ENCODE data around the gene CREB5.
"Not testable (repeated sequence)": the region's sequence is repeated elsewhere in the genome, so short reads cannot be mapped to it uniquely, and the experiment has no call there.

Gene CREB5

GRCh38 chr7:28539289-28539981 lies 127.1 kb downstream of the CREB5 start:
- in situ Hi-C loops (cut with MboI; ENCODE audit: low sequenced_read_pairs), result no loop called here

- in situ Hi-C loops (cut with MboI; ENCODE audit: low sequenced_read_pairs), result no loop called here
Measured at GRCh38 chr7:28542410-28542809, 130.1 kb downstream of the CREB5 start.

DNA sequence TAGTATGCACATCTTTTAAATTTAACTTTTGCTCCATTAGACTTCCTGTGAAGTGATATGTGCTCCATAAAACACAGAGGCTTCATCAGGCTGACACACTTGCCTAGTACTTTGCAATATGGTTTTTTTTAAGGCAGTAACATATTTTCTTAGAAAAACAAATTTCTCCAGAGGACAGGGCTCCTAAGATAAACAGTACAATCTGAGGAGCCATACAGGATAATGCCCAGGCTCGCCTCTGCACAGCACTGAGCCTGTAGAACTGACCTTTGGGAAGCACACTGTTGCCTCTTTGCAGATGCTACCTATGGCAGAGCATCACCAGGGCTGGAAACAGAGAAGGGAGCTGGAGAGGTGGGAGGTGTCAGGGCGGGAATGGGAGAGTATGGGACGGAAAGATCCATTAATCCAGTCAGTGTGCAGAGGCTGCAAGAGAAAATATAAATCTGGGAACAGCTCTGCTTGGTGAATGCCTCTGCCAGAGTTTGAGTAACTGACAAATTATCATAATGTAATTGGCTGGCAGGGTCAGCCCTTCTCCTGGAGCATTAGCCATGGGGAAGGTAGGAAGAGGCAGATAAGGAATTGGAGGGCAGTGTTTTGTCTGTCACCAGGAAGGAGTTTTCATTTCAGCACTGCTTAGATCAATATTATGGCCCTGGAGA lies 132.3 kb downstream of the CREB5 start:
- in situ Hi-C loops (cut with MboI; ENCODE audit: low sequenced_read_pairs), result no loop called here

GRCh38 chr7:28546067-28546466 lies 133.7 kb downstream of the CREB5 start:
- in situ Hi-C loops (cut with MboI; ENCODE audit: low sequenced_read_pairs), result no loop called here

- in situ Hi-C loops (cut with MboI; ENCODE audit: low sequenced_read_pairs), result no loop called here
Measured at GRCh38 chr7:28547115-28547514, 134.8 kb downstream of the CREB5 start.

DNA sequence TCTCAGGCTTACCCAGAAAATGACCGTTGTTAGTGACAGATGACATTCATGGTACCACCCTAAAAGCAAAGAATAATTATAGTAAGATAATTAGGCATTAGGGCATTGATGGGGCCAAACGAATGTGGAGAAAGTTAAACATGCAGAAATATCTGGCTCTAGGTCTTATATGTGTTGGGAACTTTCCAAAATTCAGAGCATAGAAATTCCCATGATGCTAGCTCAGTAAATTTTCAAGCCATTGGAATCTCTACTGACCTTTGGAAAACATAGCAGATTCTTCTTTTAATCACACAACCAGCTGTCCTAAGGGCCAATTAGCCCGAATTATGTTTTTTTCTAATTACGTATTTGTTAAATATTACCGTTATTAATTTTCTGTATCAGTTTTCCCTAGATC lies 136.1 kb downstream of the CREB5 start:
- in situ Hi-C loops (cut with MboI; ENCODE audit: low sequenced_read_pairs), result no loop called here

DNA sequence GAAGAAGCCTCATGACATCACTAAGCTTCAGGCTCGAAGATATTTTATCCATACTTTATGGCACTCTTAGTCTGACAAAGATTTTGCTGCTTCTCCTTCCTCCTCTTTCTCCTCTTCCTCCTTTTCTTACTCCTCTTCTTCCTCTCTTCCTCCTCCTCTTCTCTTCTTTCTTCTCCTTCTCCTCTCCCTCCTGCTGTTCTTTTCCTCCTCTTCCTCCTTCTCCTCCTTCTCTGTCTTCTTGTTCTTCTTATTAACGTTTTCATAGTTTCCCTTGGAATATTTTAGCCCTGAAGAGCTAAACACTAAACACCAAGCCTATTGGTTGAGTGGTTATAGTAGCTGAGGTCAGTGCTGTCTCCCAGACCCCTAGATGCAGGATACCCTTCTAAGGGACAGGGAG lies 137.7 kb downstream of the CREB5 start:
- in situ Hi-C loops (cut with MboI; ENCODE audit: low sequenced_read_pairs), result no loop called here

GRCh38 chr7:28550580-28551186 lies 138.4 kb downstream of the CREB5 start:
- in situ Hi-C loops (cut with MboI; ENCODE audit: low sequenced_read_pairs), result no loop called here

DNA sequence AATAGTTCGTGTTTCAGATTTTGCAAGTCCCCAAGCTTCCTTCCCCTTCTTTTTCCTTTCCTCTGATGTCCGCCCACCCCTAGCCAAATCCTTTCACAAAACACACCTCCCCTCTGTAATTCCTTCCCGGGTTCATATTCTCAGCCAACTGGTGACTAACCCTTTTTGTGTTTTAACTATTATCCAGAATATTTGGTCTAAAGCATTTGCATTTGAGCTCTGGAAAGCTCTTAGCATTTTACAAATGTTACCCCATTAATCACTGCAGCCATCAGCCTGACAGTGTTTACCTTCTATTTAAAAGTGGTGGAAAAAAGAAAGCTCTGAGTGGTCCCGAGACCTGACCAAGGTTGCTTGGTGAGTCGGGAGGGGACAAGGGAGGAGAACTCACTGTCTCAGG lies 139.0 kb downstream of the CREB5 start:
- in situ Hi-C loops (cut with MboI; ENCODE audit: low sequenced_read_pairs), result no loop called here

GRCh38 chr7:28551766-28552165 lies 139.4 kb downstream of the CREB5 start:
- in situ Hi-C loops (cut with MboI; ENCODE audit: low sequenced_read_pairs), result not testable (repeated sequence)

DNA sequence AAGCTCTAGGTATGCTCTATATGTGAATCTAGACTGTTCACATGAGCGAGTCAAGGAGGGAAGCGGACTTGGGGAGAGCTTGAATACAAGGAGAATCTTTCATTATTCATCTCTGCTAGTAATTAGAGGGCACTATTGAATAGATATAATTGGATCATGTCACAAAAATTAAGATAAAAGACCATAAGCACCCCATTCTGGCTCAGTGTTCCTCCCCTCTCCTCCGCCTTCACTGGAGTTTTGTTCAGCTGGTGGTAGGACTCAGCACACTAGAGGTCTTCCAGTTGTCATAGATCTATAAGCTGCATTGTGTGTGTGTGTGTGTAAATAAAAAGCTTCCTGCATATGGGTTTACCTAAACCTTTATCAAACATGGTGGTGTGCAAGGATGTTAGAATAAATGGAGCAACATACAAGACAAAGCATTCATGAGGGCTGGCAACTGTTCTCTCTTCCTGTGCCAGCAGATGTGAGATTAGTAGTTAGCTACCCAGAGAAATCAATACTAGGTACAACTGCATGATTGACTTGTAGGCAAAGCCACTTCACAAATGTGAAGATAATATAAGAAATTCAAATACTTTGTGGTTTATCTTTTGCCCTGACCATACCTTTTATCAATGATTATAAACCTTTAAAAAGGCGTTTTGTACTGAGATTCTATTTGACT lies 142.6 kb downstream of the CREB5 start:
- in situ Hi-C loops (cut with MboI; ENCODE audit: low sequenced_read_pairs), result no loop called here

DNA sequence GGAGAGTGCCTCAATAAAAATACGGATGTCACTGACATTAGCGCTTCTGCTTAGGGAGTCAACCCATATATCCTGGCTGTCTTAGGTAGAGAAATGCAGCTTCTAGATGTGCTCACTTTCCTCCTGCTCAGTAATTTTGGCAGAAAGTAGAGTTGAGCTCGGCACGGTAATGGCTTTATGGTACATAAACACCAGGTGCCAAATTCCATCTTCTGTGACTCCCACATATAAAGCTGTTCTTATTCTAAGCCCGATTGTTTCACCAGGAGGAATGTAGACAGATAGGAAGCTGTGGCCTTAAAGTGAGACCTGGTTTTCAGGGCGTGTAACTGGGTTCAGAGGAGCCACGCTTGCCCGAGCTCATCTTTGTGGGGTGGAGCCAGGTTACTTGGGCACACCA lies 143.7 kb downstream of the CREB5 start:
- in situ Hi-C loops (cut with MboI; ENCODE audit: low sequenced_read_pairs), result no loop called here

- in situ Hi-C loops (cut with MboI; ENCODE audit: low sequenced_read_pairs), result no loop called here
Measured at GRCh38 chr7:28556671-28557070, 144.4 kb downstream of the CREB5 start.

DNA sequence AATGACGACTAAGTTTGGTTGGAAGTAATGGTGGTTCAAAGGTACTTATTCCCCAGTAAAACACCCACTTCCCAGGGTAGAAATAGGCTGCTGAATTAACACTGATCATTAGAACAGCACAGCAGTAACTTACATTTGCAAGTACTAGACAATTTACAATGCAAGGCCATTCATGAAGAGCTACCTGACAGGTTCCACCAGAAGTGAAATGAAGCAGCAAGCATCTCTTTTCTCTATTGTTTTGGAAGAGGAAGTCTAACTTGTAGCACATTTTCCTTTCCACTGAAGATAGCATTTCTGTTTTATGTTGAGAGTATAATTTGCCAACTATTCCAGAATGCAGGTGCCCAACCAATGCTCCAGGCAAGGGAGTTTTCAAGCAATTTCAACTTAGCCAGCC lies 145.9 kb downstream of the CREB5 start:
- in situ Hi-C loops (cut with MboI; ENCODE audit: low sequenced_read_pairs), result no loop called here

DNA sequence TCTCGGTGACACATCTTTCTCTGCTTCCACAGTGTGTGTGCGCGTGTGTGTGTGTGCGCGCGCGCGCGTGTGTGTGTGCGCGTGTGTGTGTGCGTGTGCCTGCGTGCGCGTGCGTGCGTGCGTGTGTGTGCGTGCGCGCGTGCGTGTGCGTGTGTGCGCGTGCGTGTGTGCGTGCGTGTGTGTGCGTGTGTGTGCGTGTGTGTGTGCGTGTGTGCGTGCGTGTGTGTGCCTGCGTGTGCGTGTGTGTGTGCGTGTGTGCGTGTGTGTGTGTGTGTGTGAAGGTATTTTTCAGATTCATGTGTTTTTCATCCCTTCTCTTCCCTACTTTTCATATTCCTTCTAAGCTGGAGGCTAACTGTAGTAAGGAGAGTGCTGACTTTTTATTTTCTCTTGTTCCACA lies 148.4 kb downstream of the CREB5 start:
- in situ Hi-C loops (cut with MboI; ENCODE audit: low sequenced_read_pairs), result no loop called here

DNA sequence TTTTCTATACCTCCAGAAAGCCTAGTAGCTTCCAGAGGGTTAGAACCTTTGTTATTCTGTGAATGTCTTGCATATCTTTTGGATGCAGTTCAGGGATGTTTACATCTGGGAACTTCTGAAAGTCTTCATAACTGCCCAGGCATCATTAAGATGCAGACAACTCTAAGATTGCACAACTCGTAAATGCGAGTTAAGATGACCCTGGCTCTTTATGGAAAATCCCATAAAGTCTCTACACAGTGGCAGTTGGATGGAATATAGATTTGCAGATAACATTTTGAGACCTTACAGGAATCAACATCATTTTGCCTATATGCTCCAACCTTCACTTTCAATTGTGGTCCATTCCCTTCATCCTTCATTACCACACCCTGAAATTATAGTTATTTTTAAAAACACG lies 151.7 kb downstream of the CREB5 start:
- in situ Hi-C loops (cut with MboI; ENCODE audit: low sequenced_read_pairs), result no loop called here

GRCh38 chr7:28564755-28565374 lies 152.5 kb downstream of the CREB5 start:
- in situ Hi-C loops (cut with MboI; ENCODE audit: low sequenced_read_pairs), result no loop called here

DNA sequence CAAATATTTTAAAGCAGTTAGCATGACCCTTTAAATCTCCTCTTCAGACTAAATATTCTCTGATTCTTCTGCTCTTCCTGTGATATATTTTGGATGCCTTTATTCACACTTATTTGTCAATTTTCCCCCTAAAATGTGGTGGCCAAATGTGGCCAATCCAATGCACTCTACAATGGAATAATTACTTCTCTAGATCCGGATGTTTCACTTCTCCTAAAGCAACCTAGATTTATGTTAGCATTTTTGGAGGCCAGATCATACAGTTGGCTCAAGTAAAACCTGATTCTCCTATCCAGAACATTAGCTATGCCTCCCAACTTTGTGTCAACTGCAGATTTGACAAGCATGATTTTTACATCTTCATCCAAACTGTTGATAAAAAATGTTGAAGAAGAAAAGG lies 153.7 kb downstream of the CREB5 start:
- in situ Hi-C loops (cut with MboI; ENCODE audit: low sequenced_read_pairs), result no loop called here

GRCh38 chr7:28570113-28570969 lies 158.0 kb downstream of the CREB5 start:
- in situ Hi-C loops (cut with MboI; ENCODE audit: low sequenced_read_pairs), result no loop called here

DNA sequence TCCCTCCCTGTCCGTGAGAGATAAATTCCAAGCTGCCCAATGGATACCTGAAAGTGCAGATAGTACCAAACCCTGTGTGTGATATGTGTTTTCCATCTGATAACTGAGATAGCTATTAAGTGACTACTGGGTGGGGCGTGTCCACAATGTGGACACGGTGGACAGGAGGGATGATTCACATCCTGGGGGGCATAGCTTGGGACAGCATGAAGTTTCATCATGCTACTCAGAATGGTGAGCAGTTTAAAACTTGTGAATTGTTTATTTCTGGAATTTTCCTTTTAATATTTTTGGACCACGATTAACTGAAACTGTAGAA lies 158.6 kb downstream of the CREB5 start:
- in situ Hi-C loops (cut with MboI; ENCODE audit: low sequenced_read_pairs), result no loop called here

GRCh38 chr7:28571405-28571804 lies 159.1 kb downstream of the CREB5 start:
- in situ Hi-C loops (cut with MboI; ENCODE audit: low sequenced_read_pairs), result no loop called here
